Upper lobe of right lung (tissue), 1 donor: ENCODE results near the gene ZNF521. TPM values are rescaled to one million over a fixed set of nuclear protein-coding genes. Genes with fewer than 3 reads are reported as not detected.

Source experiments
- ATAC-seq: fragments of 200-7000 bp; cut with Tn5 transposase; one replicate; pipeline ENCODE4 v1.9.1; 2020; ENCODE audit warnings: mild to moderate bottlenecking, moderate library complexity
- DNase-seq: peaks from one replicate; pipeline ENCODE4 v3.0.0-alpha.2; 2020
- H3K27ac ChIP-seq: fragments of 200-600 bp; one replicate; pipeline ENCODE4 v1.8.0; 2022
- H3K27me3 ChIP-seq: fragments of 200-600 bp; one replicate; pipeline ENCODE4 v1.8.0; 2022; ENCODE audit warnings: mild to moderate bottlenecking
- H3K36me3 ChIP-seq: fragments of 200-600 bp; one replicate; pipeline ENCODE4 v1.8.0; 2022
- H3K4me1 ChIP-seq: fragments of 200-600 bp; one replicate; pipeline ENCODE4 v1.8.0; 2022
- H3K4me3 ChIP-seq: fragments of 200-600 bp; one replicate; pipeline ENCODE4 v1.8.0; 2022; ENCODE audit warnings: mild to moderate bottlenecking
- H3K9me3 ChIP-seq: fragments of 200-600 bp; one replicate; pipeline ENCODE4 v1.8.0; 2022
- intact Hi-C: fragments of 100-400 bp; cut with DNase I; formaldehyde crosslinking; loops from one replicate; pipeline ENCODE4 v1.11.0; 2022
- total RNA-seq: library from RNA; stranded (reverse); fragmentation: NEBNext Ultra II Directional; extraction: Animal tissue kit (Norgen Biotek cat#: 25700); gene quantifications from one replicate; pipeline ENCODE4 v1.2.1, GENCODE V29; 2021
- TF ChIP-seq, protein P1 (sequence below): fragments of 200-600 bp; IDR thresholded peaks from one replicate; pipeline ENCODE4 v1.8.0; 2022; ENCODE audit warnings: antibody characterized with exemption
- donor health status: DM: no; HTN: yes; CAD: no; lungs with severe emphysema.

The ZNF521 gene
- total RNA-seq, 1 donor from 2014 or later = 25.0 TPM

- intact Hi-C loops = no loop called here
- H3K36me3 ChIP-seq = no peaks in the 10 kb centered on the region
- no peaks in the 10 kb centered on the region for H3K9me3 ChIP-seq
- H3K4me3 ChIP-seq = no peak overlapping the region
- DNase-seq = no peak
- TF ChIP-seq, protein P1, sequence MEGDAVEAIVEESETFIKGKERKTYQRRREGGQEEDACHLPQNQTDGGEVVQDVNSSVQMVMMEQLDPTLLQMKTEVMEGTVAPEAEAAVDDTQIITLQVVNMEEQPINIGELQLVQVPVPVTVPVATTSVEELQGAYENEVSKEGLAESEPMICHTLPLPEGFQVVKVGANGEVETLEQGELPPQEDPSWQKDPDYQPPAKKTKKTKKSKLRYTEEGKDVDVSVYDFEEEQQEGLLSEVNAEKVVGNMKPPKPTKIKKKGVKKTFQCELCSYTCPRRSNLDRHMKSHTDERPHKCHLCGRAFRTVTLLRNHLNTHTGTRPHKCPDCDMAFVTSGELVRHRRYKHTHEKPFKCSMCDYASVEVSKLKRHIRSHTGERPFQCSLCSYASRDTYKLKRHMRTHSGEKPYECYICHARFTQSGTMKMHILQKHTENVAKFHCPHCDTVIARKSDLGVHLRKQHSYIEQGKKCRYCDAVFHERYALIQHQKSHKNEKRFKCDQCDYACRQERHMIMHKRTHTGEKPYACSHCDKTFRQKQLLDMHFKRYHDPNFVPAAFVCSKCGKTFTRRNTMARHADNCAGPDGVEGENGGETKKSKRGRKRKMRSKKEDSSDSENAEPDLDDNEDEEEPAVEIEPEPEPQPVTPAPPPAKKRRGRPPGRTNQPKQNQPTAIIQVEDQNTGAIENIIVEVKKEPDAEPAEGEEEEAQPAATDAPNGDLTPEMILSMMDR = no peak
- no peak overlapping the region for H3K27ac ChIP-seq
- no peaks in the 10 kb centered on the region for H3K4me1 ChIP-seq
- no peaks in the 10 kb centered on the region for H3K27me3 ChIP-seq
- no peak for ATAC-seq
Measured at GRCh38 chr18:25057491-25058050, 294.4 kb downstream of the ZNF521 start.

DNA sequence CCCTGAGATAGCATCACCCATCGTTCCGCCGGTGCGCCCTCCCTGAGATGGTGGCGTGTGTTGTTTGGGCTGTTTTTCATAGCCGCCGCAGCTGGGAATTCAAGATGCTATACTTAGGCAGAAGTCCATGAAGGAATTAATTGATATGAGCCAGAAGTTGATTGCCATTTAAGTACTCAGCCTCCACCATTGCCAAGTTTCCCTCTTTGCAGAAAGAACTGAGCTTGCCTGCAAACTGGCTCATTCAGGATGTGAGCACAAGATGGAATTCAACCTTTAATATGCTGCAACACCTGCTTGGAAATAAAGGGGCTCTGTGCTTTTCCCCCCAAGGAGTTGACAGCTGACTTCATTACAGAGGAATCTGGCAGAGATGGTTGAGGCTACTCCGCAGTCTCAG, 295.5 kb downstream of the ZNF521 start:
- H3K36me3 ChIP-seq = no peaks in the 10 kb centered on the region
- no peak overlapping the region for H3K4me3 ChIP-seq
- no peaks in the 10 kb centered on the region for H3K27me3 ChIP-seq
- TF ChIP-seq, protein P1 = no peak
- no peaks in the 10 kb centered on the region for H3K4me1 ChIP-seq
- no peak overlapping the region for H3K27ac ChIP-seq
- no peaks in the 10 kb centered on the region for H3K9me3 ChIP-seq
- ATAC-seq (no peak), DNase-seq (no peak)
- intact Hi-C loops = no loop called here

GRCh38 chr18:25055076-25055475, 296.9 kb downstream of the ZNF521 start:
- H3K36me3 ChIP-seq = no peaks in the 10 kb centered on the region
- no peak for ATAC-seq
- intact Hi-C loops = no loop called here

GRCh38 chr18:25053466-25053865, 298.5 kb downstream of the ZNF521 start:
- no peaks in the 10 kb centered on the region for H3K4me1 ChIP-seq
- no peaks in the 10 kb centered on the region for H3K36me3 ChIP-seq
- no peaks in the 10 kb centered on the region for H3K27me3 ChIP-seq
- intact Hi-C loops = no loop called here
- TF ChIP-seq, protein P1 = no peak
- ATAC-seq = no peak
- no peak overlapping the region for H3K4me3 ChIP-seq
- no peak for DNase-seq
- no peak overlapping the region for H3K27ac ChIP-seq
- no peaks in the 10 kb centered on the region for H3K9me3 ChIP-seq

More at GRCh38 chr18:25055076-25055475, 296.9 kb downstream of the ZNF521 start:
- no peak for DNase-seq
- TF ChIP-seq, protein P1 = no peak
- H3K4me1 ChIP-seq = no peaks in the 10 kb centered on the region
- no peaks in the 10 kb centered on the region for H3K9me3 ChIP-seq
- H3K27me3 ChIP-seq = no peaks in the 10 kb centered on the region
- H3K4me3 ChIP-seq = no peak overlapping the region
- H3K27ac ChIP-seq = no peak overlapping the region

GRCh38 chr18:25052511-25052921, 299.4 kb downstream of the ZNF521 start:
- no peak overlapping the region for H3K4me3 ChIP-seq
- DNase-seq = no peak
- H3K27ac ChIP-seq = no peak overlapping the region

More at GRCh38 chr18:25052511-25052921, 299.4 kb downstream of the ZNF521 start:
- H3K27me3 ChIP-seq = no peaks in the 10 kb centered on the region
- H3K9me3 ChIP-seq = no peaks in the 10 kb centered on the region
- no peaks in the 10 kb centered on the region for H3K4me1 ChIP-seq
- ATAC-seq = no peak
- no peaks in the 10 kb centered on the region for H3K36me3 ChIP-seq
- intact Hi-C loops = no loop called here
- TF ChIP-seq, protein P1 = no peak
